ENCODE data around the gene MX2.

DNA sequence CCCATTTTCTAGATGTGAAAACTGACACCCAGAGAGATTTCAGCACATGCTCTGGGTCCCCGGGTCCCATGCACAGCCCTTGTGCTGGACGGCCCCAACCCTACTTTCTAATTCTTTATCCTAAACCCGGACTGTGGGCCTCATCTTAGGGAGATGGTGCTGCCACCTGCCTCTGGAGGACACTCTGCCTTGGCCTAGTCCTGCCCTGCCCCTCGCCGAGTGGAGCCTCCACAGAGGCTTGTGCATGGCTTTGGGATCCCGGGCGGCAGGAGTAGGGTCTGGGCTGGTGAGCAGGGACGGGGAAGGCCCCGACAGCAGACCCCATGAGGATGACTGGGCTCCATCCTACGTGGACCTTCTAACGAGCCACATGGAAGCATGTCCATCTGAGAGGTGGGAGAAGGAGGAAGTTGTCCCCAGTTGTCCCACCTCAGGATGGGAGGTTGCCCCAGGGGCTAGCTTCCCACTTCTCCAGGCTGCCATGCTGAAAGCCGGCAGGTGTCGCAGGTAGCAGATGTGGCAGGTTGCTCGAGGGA, 12.4 kb downstream of the MX2 start:
- no peak for TF ChIP-seq EP300 (IDR thresholded peaks at IDR 0.05; ENCODE audit: borderline replicate concordance)
- TF ChIP-seq REST (IDR thresholded peaks at IDR 0.05; ENCODE audit: low read depth), result no peak
- TF ChIP-seq CEBPB (IDR thresholded peaks at IDR 0.05), result no peak

Data from Ishikawa (cell line).